Astrocyte (in vitro differentiated cells and primary cell): Measurements from ENCODE around the gene AQP5.

Experiments used
- CTCF ChIP-seq: IDR thresholded peaks from 2 replicates; pipeline ENCODE4 v1.5.1; 2011; ENCODE audit warnings: low read depth, mild to moderate bottlenecking, inconsistent platforms, low read length, moderate library complexity; ENCODE audit not compliant: insufficient read depth
- EZH2 ChIP-seq: IDR thresholded peaks from 2 replicates; pipeline ENCODE4 v1.6.1; 2012; ENCODE audit warnings: mild to moderate bottlenecking, low read length, inconsistent platforms; ENCODE audit not compliant: insufficient read depth

GRCh38 chr12:49967777-49968250 lies 6.1 kb downstream of the AQP5 start:
- TF ChIP-seq EZH2 = no peak
- no peak for TF ChIP-seq CTCF
